ENCODE data around the gene PBXIP1. TPM values are rescaled to one million over a fixed set of nuclear protein-coding genes. Genes with fewer than 3 reads are reported as not detected.

Gene PBXIP1
- total RNA-seq, 1 experiment from 2014 or later, result 21.6 TPM

DNA sequence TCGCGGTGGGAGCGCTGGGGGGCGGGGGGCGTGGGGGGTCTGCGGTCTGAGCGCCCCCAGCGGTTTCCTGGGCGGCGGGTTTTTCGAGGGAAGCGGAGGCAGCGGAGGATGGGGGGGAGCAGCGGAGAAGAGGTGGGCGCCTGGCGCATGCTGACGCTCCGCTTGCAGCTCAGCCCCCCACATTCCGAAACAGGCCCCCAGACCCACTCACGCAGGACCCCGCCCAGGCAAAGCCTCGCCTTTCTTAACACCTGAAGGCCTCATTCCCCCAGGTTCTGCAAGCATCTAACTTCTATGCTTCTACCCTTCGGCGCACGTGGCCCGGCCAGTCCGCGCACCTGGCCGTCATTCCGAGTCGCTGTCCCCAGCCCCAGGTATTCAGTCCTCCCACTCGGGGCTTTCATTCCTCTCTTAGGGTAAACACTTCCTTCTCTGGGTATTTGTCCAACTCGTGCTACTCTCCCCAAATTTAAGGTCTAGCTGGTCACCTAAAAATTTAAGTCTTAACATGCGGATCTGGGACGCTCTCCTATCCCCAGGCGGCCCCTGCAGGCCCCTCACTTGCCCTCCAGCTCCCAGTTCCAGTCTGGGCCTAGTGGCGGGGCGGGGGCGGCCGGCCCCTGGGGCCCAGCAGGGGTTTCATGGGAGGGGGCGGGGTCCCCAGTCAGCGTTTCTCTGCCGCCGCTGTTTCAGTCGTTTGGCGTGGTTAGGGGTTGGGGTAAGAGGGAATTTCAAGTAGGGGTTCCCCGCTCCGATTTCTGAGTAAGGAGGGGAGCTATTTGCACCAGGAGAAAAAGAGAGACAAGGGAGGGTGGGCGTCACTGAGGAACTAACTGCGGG, 43.9 kb upstream of the PBXIP1 start:
- TF ChIP-seq, protein P1, sequence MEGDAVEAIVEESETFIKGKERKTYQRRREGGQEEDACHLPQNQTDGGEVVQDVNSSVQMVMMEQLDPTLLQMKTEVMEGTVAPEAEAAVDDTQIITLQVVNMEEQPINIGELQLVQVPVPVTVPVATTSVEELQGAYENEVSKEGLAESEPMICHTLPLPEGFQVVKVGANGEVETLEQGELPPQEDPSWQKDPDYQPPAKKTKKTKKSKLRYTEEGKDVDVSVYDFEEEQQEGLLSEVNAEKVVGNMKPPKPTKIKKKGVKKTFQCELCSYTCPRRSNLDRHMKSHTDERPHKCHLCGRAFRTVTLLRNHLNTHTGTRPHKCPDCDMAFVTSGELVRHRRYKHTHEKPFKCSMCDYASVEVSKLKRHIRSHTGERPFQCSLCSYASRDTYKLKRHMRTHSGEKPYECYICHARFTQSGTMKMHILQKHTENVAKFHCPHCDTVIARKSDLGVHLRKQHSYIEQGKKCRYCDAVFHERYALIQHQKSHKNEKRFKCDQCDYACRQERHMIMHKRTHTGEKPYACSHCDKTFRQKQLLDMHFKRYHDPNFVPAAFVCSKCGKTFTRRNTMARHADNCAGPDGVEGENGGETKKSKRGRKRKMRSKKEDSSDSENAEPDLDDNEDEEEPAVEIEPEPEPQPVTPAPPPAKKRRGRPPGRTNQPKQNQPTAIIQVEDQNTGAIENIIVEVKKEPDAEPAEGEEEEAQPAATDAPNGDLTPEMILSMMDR (conservative IDR thresholded peaks at IDR 0.05), result no peak

More for the DNA sequence above, 43.9 kb upstream of the PBXIP1 start:
- H3K27me3 Mint-ChIP-seq (ENCODE audit: low read depth), result peaks cover 3% of the 10 kb centered on the region
- DNase-seq, result peak; percentile 77
- no peak overlapping the region for H3K4ac ChIP-seq (ENCODE audit: low read depth, low read length)
- H2BK5ac ChIP-seq (ENCODE audit: insufficient read length, low read length), result no peak overlapping the region
- H3K27ac ChIP-seq (ENCODE audit: insufficient read length, low read depth, low read length), result peak overlapping the region; percentile 41
- no peaks in the 10 kb centered on the region for H3K79me1 ChIP-seq (ENCODE audit: insufficient read depth, low read depth, low read length, poor library complexity, severe bottlenecking)
- H3K4me2 ChIP-seq (ENCODE audit: insufficient read depth, insufficient read length, low read length), result peak overlapping the region; percentile 90
- peaks cover 26% of the 10 kb centered on the region for H3K23me2 ChIP-seq (ENCODE audit: insufficient read length, low read depth, low read length, poor library complexity, severe bottlenecking)
- H2BK12ac ChIP-seq (ENCODE audit: insufficient read length, low read depth, low read length), result no peak overlapping the region
- no peaks in the 10 kb centered on the region for H3K27me3 ChIP-seq (ENCODE audit: insufficient read depth, low read length)
- H3K9me3 ChIP-seq (ENCODE audit: control insufficient read depth, low read depth, low read length), result no peaks in the 10 kb centered on the region
- H3K23ac ChIP-seq (ENCODE audit: insufficient read length, low read depth, low read length), result no peak overlapping the region
- H3K18ac ChIP-seq (ENCODE audit: insufficient read length, low read depth, low read length), result peak overlapping the region; percentile 61
- no CpG with 5 or more reads among the region's 50 CpGs for WGBS (ENCODE audit: extremely low coverage, insufficient read length, low lambda C conversion rate)
- no peak overlapping the region for H2BK120ac ChIP-seq (ENCODE audit: low read depth, low read length, poor library complexity, severe bottlenecking)
- peak overlapping the region; percentile 6 for H3K9ac ChIP-seq (ENCODE audit: extremely low read depth, insufficient read length, low read length)
- H3T11ph ChIP-seq (ENCODE audit: low read length), result no peak overlapping the region
- H3K9me3 Mint-ChIP-seq, result peaks cover 0 to 2% of the 10 kb centered on the region in 2 experiments; a peak in 2 of 5 replicates
- no peaks in the 10 kb centered on the region; the same call in 1 of the 2 replicates for H3K79me2 ChIP-seq (ENCODE audit: insufficient read depth, low read length)
- peaks cover 5% of the 10 kb centered on the region; the same call in 1 of the 2 replicates for H3K4me1 ChIP-seq (ENCODE audit: insufficient read depth, low read length)
- H3K36me3 Mint-ChIP-seq (ENCODE audit: insufficient read depth in 1 of 3, low read depth in 3 of 3), result no peaks in the 10 kb centered on the region
- H4K5ac ChIP-seq (ENCODE audit: insufficient read length, low read depth, low read length), result no peak overlapping the region
- peak overlapping the region; percentile 92 to 97 (median 96); a peak in 6 of 7 replicates for H3K27ac Mint-ChIP-seq
- no peak overlapping the region for H2BK15ac ChIP-seq (ENCODE audit: low read depth, low read length)
- no peak overlapping the region for H2AFZ ChIP-seq (ENCODE audit: low read length)
- H3K56ac ChIP-seq (ENCODE audit: insufficient read length, low read depth, low read length), result no peak overlapping the region
- no peak overlapping the region for H2AK5ac ChIP-seq (ENCODE audit: insufficient read length, low read length)
- no peak overlapping the region for H4K91ac ChIP-seq (ENCODE audit: insufficient read length, low read depth, low read length)
- H4K20me1 ChIP-seq (ENCODE audit: control insufficient read depth, insufficient read depth, insufficient read length), result no peaks in the 10 kb centered on the region
- no peak overlapping the region for H4K8ac ChIP-seq (replicated peaks; ENCODE audit: insufficient read length, low read depth, low read length)
- H3K4me1 Mint-ChIP-seq, result peaks cover 20 to 33% of the 10 kb centered on the region in 2 experiments
- H3K4me3 Mint-ChIP-seq, result peak overlapping the region; percentile 93 to 97
- no peak overlapping the region for H2BK20ac ChIP-seq (ENCODE audit: low read depth, low read length, poor library complexity, severe bottlenecking)
- H3K14ac ChIP-seq (ENCODE audit: insufficient read depth, low read length), result no peak overlapping the region

Data from H9 (cell line).